Activated CD4-positive, alpha-beta T cell treated with anti-CD3 and anti-CD28 coated beads for 24 hours (primary cell): ENCODE measurements around the gene PRKCD.

Experiments used
- DNase-seq, 2 donors: peaks; one replicate each; pipeline ENCODE4 v3.0.0-alpha.2; 2020; ENCODE audit warnings: low read depth in 2 of 2

PRKCD gene

GRCh38 chr3:53170325-53171063 lies 9.5 kb downstream of the PRKCD start:
- peak in 1 of 2 donors; percentile 1 for DNase-seq

- DNase-seq, result no peak
Observed at GRCh38 chr3:53171064-53171418, 10.0 kb downstream of the PRKCD start.

GRCh38 chr3:53171827-53172505 lies 11.0 kb downstream of the PRKCD start:
- DNase-seq, result no peak

GRCh38 chr3:53173107-53173506 lies 12.1 kb downstream of the PRKCD start:
- DNase-seq, result no peak

- no peak for DNase-seq
Observed at GRCh38 chr3:53174346-53175250, 13.6 kb downstream of the PRKCD start.

- DNase-seq, result no peak
Observed at GRCh38 chr3:53175613-53176540, 14.9 kb downstream of the PRKCD start.

- DNase-seq, result no peak
Observed at GRCh38 chr3:53178246-53178645, 17.2 kb downstream of the PRKCD start.

- DNase-seq, result no peak
Observed at GRCh38 chr3:53179580-53179979, 18.6 kb downstream of the PRKCD start.

- no peak for DNase-seq
Observed at GRCh38 chr3:53180305-53181023, 19.5 kb downstream of the PRKCD start.

- no peak for DNase-seq
Observed at GRCh38 chr3:53181024-53181371, 20.0 kb downstream of the PRKCD start.

- DNase-seq, result no peak
Observed at GRCh38 chr3:53181528-53181927, 20.5 kb downstream of the PRKCD start.

- DNase-seq, result no peak
Observed at GRCh38 chr3:53182764-53183355, 21.9 kb downstream of the PRKCD start.

- DNase-seq, result no peak
Observed at GRCh38 chr3:53183514-53183913, 22.5 kb downstream of the PRKCD start.

- DNase-seq, result no peak
Observed at GRCh38 chr3:53184701-53185100, 23.7 kb downstream of the PRKCD start.

- DNase-seq, result no peak
Observed at GRCh38 chr3:53185761-53186465, 24.9 kb downstream of the PRKCD start.

GRCh38 chr3:53186726-53187125 lies 25.7 kb downstream of the PRKCD start:
- no peak for DNase-seq

- DNase-seq, result no peak
Observed at GRCh38 chr3:53187430-53187829, 26.4 kb downstream of the PRKCD start.

- DNase-seq, result no peak
Observed at GRCh38 chr3:53188136-53188685, 27.2 kb downstream of the PRKCD start.

- no peak for DNase-seq
Observed at GRCh38 chr3:53188720-53189119, 27.7 kb downstream of the PRKCD start.
